ENCODE measurements around the gene ARID1B. TPM values are rescaled to one million over a fixed set of nuclear protein-coding genes. Genes with fewer than 3 reads are reported as not detected.

ARID1B gene
- total RNA-seq, 1 donor from 2014 or later: 75.4 TPM

DNA sequence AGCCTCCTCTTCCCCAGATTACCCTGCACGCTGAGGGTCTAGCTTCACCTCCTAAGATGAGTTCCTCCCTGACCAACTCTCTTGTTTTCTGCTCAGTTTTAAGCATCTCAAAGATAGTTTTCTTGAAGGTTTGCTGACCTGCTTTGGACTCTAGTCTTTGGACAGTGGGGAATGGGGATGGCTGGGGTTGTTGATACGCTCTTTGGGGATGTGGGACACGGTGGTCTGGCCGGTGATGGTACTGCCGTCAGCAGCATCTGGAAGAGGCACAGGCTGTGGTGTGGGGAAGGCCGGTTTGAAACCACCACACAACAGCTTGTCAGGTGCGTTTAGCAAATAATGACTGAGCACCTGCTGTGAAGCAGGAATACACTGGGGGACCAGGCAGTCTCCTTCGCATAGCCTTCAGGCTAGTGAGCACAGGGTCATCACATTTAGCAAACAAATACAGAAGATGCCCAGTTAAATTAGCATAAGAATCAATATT lies 452.0 kb downstream of the ARID1B start:
- Histone ChIP-seq H3K79me2 (ENCODE audit: insufficient read depth, low read length) (no peaks in the 10 kb centered on the region), H4K20me1 (ENCODE audit: insufficient read depth, low read length) (no peaks in the 10 kb centered on the region), H3K27me3 (ENCODE audit: insufficient read depth, low read length) (no peaks in the 10 kb centered on the region), H3K9ac (ENCODE audit: low read length) (no peak overlapping the region), H3K4me1 (ENCODE audit: insufficient read depth, low read length) (no peaks in the 10 kb centered on the region), H3K9me3 (ENCODE audit: insufficient read depth, low read depth, low read length) (no peaks in the 10 kb centered on the region), H3K4me3 (ENCODE audit: insufficient read depth, low read depth, low read length) (no peak overlapping the region), H3K27ac (ENCODE audit: low read depth, low read length) (no peak overlapping the region), H2AFZ (ENCODE audit: low read depth, low read length) (no peak overlapping the region), H3K36me3 (ENCODE audit: insufficient read depth, low read length) (no peaks in the 10 kb centered on the region), H3K4me2 (ENCODE audit: low read length) (no peak overlapping the region)
- no peak for TF ChIP-seq EZH2 (IDR thresholded peaks at IDR 0.05; ENCODE audit: insufficient read depth, low read length)
- TF ChIP-seq, protein P1, sequence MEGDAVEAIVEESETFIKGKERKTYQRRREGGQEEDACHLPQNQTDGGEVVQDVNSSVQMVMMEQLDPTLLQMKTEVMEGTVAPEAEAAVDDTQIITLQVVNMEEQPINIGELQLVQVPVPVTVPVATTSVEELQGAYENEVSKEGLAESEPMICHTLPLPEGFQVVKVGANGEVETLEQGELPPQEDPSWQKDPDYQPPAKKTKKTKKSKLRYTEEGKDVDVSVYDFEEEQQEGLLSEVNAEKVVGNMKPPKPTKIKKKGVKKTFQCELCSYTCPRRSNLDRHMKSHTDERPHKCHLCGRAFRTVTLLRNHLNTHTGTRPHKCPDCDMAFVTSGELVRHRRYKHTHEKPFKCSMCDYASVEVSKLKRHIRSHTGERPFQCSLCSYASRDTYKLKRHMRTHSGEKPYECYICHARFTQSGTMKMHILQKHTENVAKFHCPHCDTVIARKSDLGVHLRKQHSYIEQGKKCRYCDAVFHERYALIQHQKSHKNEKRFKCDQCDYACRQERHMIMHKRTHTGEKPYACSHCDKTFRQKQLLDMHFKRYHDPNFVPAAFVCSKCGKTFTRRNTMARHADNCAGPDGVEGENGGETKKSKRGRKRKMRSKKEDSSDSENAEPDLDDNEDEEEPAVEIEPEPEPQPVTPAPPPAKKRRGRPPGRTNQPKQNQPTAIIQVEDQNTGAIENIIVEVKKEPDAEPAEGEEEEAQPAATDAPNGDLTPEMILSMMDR (IDR thresholded peaks at IDR 0.05; ENCODE audit: insufficient read depth, low read depth, low read length): no peak
- Mint-ChIP-seq H3K27me3 (ENCODE audit: low read depth, unreplicated experiment) (peaks cover 27% of the 10 kb centered on the region), H3K4me1 (ENCODE audit: low read depth, unreplicated experiment) (peaks cover 3% of the 10 kb centered on the region), H3K9me3 (ENCODE audit: unreplicated experiment) (peaks cover 1% of the 10 kb centered on the region), H3K27ac (ENCODE audit: unreplicated experiment) (peak overlapping the region; percentile 10), H3K36me3 (ENCODE audit: low read depth, unreplicated experiment) (peaks cover 13% of the 10 kb centered on the region), H3K4me3 (ENCODE audit: unreplicated experiment) (no peak overlapping the region)
- FAIRE-seq (no peak), DNase-seq (ENCODE audit: low read depth) (no peak)

GRCh38 chr6:157229713-157230112 lies 452.5 kb downstream of the ARID1B start:
- H3K9ac ChIP-seq (ENCODE audit: low read length): no peak overlapping the region
- Mint-ChIP-seq H3K36me3 (ENCODE audit: low read depth, unreplicated experiment) (peaks cover 13% of the 10 kb centered on the region), H3K27ac (ENCODE audit: unreplicated experiment) (no peak overlapping the region), H3K4me1 (ENCODE audit: low read depth, unreplicated experiment) (peaks cover 3% of the 10 kb centered on the region), H3K4me3 (ENCODE audit: unreplicated experiment) (no peak overlapping the region), H3K27me3 (ENCODE audit: low read depth, unreplicated experiment) (peaks cover 32% of the 10 kb centered on the region), H3K9me3 (ENCODE audit: unreplicated experiment) (peaks cover 4% of the 10 kb centered on the region)
- DNase-seq (ENCODE audit: low read depth): no peak
- H3K27ac ChIP-seq (ENCODE audit: low read depth, low read length): no peak overlapping the region
- no peak for TF ChIP-seq EZH2 (IDR thresholded peaks at IDR 0.05; ENCODE audit: insufficient read depth, low read length)
- TF ChIP-seq, protein P1 (IDR thresholded peaks at IDR 0.05; ENCODE audit: insufficient read depth, low read depth, low read length): no peak
- no peaks in the 10 kb centered on the region for H3K9me3 ChIP-seq (ENCODE audit: insufficient read depth, low read depth, low read length)
- H3K4me3 ChIP-seq (ENCODE audit: insufficient read depth, low read depth, low read length): no peak overlapping the region
- no peaks in the 10 kb centered on the region for H4K20me1 ChIP-seq (ENCODE audit: insufficient read depth, low read length)
- no peak for FAIRE-seq
- H3K36me3 ChIP-seq (ENCODE audit: insufficient read depth, low read length): no peaks in the 10 kb centered on the region
- no peaks in the 10 kb centered on the region for H3K4me1 ChIP-seq (ENCODE audit: insufficient read depth, low read length)
- no peak overlapping the region for H2AFZ ChIP-seq (ENCODE audit: low read depth, low read length)
- H3K4me2 ChIP-seq (ENCODE audit: low read length): no peak overlapping the region
- H3K79me2 ChIP-seq (ENCODE audit: insufficient read depth, low read length): no peaks in the 10 kb centered on the region
- peaks cover 2% of the 10 kb centered on the region for H3K27me3 ChIP-seq (ENCODE audit: insufficient read depth, low read length)

GRCh38 chr6:157230910-157231309 lies 453.7 kb downstream of the ARID1B start:
- Histone ChIP-seq H3K36me3 (ENCODE audit: insufficient read depth, low read length) (no peaks in the 10 kb centered on the region), H4K20me1 (ENCODE audit: insufficient read depth, low read length) (no peaks in the 10 kb centered on the region), H3K9ac (ENCODE audit: low read length) (no peak overlapping the region), H3K9me3 (ENCODE audit: insufficient read depth, low read depth, low read length) (no peaks in the 10 kb centered on the region), H3K27me3 (ENCODE audit: insufficient read depth, low read length) (peaks cover 12% of the 10 kb centered on the region), H3K27ac (ENCODE audit: low read depth, low read length) (no peak overlapping the region), H3K4me2 (ENCODE audit: low read length) (no peak overlapping the region), H2AFZ (ENCODE audit: low read depth, low read length) (no peak overlapping the region), H3K4me1 (ENCODE audit: insufficient read depth, low read length) (peaks cover 3% of the 10 kb centered on the region), H3K4me3 (ENCODE audit: insufficient read depth, low read depth, low read length) (no peak overlapping the region), H3K79me2 (ENCODE audit: insufficient read depth, low read length) (no peaks in the 10 kb centered on the region)
- DNase-seq (ENCODE audit: low read depth) (no peak), FAIRE-seq (no peak)
- H3K27ac Mint-ChIP-seq (ENCODE audit: unreplicated experiment): no peak overlapping the region
- H3K27me3 Mint-ChIP-seq (ENCODE audit: low read depth, unreplicated experiment): peaks cover 44% of the 10 kb centered on the region
- TF ChIP-seq, protein P1 (IDR thresholded peaks at IDR 0.05; ENCODE audit: insufficient read depth, low read depth, low read length): no peak
- no peak for TF ChIP-seq EZH2 (IDR thresholded peaks at IDR 0.05; ENCODE audit: insufficient read depth, low read length)
- peaks cover 13% of the 10 kb centered on the region for H3K36me3 Mint-ChIP-seq (ENCODE audit: low read depth, unreplicated experiment)
- H3K9me3 Mint-ChIP-seq (ENCODE audit: unreplicated experiment): peaks cover 5% of the 10 kb centered on the region
- no peak overlapping the region for H3K4me3 Mint-ChIP-seq (ENCODE audit: unreplicated experiment)
- H3K4me1 Mint-ChIP-seq (ENCODE audit: low read depth, unreplicated experiment): peaks cover 3% of the 10 kb centered on the region

Measured in astrocyte (in vitro differentiated cells and primary cell).